LHCN-M2 (cell line): ENCODE results near the gene KIF1A. TPM values are rescaled to one million over a fixed set of nuclear protein-coding genes. Genes with fewer than 3 reads are reported as not detected.
A peak's percentile ranks its signal among the peaks of the same experiment; 100 is the strongest.
"Not testable (repeated sequence)": the region's sequence is repeated elsewhere in the genome, so short reads cannot be mapped to it uniquely, and the experiment has no call there.

Experiments
- DNase-seq: peaks from one replicate; pipeline ENCODE4 v3.0.0-alpha.2; 2012; ENCODE audit warnings: low read depth
- total RNA-seq: library from RNA; depleted of rRNA; stranded (reverse); fragments of >200 nt; gene quantifications from 2 replicates; pipeline ENCODE4 v1.2.3, GENCODE V29; 2014

KIF1A gene
- total RNA-seq, 1 experiment from 2014 or later = 0.75 TPM

GRCh38 chr2:240848900-240849680 is 29.1 kb upstream of the KIF1A start:
- DNase-seq = no peak

DNA sequence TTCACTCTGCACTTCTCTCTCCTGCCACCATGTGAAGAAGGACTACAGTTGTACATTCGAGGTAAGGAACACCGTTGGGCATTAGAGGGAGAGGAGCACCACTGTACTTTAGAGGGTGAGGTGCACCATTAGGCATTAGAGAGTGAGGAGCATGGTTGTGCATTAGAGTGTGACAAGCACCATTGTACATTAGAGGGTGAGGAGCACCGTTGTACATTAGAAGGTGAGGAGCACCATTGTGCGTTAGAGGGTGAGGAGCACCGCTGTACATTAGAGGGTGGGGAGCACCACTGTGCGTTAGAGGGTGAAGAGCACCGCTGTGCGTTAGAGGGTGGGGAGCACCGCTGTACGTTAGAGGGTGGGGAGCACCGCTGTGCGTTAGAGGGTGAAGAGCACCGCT is 27.8 kb upstream of the KIF1A start:
- no peak for DNase-seq

DNA sequence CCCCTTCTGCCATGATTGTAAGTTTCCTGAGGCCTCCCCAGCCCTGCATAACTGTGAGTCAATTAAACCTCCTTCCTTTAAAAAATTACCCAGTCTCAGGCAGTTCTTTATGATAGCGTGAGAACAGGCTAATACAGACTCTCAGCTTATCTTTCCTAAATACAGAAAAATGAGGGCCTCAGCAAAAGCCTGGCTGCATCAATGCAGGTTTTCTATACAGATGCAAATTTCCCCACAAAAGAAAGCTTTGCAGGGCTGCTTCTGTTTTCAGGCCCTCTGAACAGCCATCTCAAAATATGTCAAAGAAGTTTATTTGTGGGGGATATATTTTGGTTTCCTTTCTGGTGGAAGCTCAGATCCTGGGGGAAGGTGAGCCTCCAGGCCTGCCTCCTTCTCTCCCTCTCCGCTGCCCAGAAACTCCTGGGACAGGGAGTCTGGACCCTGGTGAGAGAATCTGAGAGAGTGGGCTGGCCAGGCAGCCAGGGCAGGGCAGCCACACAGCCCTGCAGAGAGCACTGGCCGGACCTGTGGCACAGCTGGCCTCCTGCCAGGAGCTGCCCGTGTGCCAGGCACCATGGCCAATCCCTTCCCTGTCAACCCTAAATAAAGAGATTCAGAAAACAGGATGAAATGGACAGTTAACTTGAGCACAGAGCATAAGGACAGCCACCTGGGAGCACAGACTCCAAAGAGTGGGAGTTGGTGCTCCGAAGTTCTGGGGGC is 27.0 kb upstream of the KIF1A start:
- DNase-seq = no peak

DNA sequence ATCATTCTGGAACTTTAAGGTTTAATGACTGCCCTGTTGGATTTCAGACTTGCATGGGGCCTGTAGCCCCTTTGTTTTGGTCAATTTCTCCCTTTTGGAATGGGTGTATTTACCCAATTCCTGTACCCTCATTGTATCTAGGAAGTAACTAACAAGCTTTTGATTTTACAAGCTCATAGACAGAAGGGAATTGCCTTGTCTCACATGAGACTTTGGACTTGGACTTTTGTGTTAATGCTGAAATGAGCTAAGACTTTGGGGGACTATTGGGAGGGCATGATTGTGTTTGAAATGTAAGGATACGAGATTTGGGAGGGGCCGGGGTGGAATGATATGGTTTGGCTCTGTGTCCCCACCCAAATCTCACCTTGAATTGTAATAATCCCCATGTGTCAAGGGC is 26.3 kb upstream of the KIF1A start:
- DNase-seq = not testable (repeated sequence)

DNA sequence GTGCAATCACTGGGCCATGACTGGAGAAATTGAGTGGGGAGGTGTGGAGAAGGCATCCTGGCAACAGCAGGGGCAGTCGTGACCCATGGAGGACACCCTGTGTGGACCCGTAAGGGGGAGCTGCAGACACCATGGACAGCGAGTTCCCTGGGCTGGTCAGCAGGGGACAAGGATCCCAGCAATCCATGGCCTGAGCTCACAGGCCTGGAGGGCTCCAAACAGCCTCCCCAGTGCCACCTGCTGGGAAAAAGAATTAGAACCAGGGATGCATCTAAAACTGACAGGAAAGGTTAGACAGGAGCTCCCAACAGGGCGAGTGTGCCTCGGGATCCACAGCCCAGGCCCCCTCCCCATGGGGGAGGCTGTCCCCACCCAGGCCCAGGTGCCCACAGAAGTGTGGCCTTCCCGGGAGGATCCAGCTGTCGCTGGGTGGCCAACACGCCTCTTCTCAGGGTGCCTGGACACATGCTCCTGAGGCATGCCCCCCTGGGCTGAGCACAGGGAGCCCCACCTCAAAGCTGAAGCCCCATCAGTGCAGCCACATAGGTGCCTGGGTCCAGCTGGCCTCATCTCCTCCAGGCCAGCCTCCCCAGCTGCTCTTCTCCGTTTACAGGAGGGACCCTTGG is 20.5 kb upstream of the KIF1A start:
- peak; percentile 68 for DNase-seq

GRCh38 chr2:240839152-240840143 is 19.4 kb upstream of the KIF1A start:
- no peak for DNase-seq

DNA sequence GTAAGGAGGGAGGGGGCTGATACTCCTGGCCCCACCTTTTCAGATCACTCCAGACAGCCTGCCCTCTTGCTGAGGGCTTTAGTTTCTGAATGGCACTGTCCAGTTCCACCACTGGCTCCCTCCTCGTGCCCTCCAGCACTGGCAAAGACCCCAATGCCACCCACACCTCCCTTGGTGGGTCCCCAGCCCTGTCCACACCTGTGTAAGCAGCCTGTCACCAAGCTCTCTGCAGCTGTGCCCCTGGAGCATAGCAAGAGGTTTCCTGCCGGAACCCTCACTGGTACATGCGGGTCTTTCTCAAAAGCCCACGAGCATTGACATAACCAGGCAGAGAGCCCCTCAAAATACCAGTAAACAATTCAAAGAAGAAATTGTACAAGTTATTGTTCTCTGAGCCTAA is 17.6 kb upstream of the KIF1A start:
- DNase-seq = no peak

- peak; percentile 60 for DNase-seq
Measured at GRCh38 chr2:240836781-240837467, 16.9 kb upstream of the KIF1A start.

DNA sequence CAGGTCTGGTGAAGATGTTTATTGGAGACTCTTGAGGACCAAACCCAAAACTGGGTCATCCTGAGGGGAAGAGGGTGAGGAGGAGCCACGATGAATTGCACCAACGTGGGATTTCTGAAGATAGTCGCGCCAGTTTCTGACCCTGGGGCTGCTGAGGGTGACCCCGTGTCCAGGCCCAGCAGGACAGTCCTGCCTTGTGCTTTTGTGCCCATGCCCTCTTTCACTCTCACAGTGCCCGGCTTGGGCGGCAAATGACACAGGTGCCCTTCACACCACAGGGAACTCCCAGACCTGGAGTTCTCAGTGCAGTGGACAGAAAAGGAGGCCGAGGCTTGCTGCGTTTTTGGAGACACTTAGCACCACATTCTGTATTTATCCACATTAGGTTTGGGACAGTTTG is 15.5 kb upstream of the KIF1A start:
- DNase-seq = no peak

DNA sequence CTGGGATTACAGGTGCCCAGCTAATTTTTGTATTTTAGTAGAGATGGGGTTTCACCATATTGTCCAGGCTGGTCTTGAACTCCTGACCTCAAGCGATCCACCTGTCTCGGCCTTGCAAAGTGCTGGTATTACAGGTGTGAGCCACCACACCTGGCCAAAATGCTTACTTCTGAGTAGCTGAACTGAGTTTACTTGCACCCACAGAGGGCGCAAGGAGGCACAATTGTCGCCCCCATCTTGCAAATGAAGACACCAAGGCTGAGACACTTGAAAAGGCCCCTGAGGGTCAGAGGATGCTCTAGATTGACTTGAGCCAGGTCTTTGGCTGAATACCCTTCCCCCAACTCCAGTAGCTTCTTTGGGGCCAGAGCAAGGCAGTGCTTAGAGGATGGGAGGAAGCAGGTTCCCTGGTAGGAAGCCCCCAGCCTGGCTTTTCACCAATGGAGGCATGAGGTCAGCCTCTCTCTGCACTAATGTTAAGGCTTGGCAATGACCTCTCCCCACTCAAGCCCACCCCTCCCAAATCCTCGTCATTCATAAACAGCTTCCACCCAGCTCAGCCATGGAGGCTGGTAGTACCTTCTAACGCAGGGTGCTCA is 14.5 kb upstream of the KIF1A start:
- no peak for DNase-seq

- DNase-seq = no peak
Measured at GRCh38 chr2:240833724-240834285, 13.8 kb upstream of the KIF1A start.

- no peak for DNase-seq
Measured at GRCh38 chr2:240832921-240833494, 13.0 kb upstream of the KIF1A start.

- peak; percentile 37 for DNase-seq
Measured at GRCh38 chr2:240832205-240832727, 12.2 kb upstream of the KIF1A start.

DNA sequence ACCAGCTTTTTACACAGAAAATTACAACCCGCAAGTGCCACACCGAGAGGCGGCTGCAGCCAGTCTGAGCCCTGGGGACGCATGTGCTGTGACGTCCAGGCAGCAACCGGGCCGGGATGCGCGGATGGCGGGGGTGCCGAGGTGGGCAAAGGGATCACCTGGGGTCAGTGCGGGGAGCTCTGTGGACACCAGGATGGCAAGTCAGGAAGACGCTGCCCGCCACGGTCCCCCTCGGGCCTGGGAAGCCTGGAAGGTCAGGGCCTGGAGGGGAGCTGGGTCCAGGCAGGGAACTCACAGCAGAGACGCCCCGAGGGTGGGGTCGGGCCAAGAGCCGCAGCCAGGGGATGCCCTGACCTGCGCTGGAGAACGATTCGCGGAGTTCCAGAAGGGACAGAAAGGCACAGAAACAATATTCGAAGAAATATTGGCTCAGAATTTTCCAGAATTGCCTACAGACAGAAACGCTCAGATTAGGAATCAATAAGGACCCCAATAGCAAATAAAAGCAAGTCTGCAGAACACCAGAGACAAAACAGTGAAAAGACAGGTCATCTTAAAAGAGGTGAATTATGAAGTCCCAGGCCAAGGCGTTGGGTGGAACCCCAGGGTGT is 11.7 kb upstream of the KIF1A start:
- no peak for DNase-seq

DNA sequence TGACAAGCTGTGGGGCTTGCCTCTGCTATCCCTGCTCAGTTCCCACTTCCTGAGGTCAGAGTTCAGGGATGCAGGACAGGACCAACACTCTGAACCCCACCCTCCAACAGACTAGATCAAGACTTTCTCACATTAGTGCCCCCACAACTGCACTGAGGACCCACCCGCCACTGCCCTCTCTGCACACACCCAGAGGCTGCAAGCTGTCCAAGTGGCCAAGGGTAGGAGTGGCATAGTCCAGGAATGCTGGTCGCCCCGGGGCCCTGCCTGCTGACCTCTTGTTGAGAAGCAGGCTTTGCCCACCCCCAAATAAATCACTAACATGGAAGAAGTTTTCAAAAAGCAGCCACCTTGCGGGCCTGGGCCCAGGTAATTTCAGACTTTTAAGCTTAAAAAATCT is 5.5 kb upstream of the KIF1A start:
- no peak for DNase-seq

DNA sequence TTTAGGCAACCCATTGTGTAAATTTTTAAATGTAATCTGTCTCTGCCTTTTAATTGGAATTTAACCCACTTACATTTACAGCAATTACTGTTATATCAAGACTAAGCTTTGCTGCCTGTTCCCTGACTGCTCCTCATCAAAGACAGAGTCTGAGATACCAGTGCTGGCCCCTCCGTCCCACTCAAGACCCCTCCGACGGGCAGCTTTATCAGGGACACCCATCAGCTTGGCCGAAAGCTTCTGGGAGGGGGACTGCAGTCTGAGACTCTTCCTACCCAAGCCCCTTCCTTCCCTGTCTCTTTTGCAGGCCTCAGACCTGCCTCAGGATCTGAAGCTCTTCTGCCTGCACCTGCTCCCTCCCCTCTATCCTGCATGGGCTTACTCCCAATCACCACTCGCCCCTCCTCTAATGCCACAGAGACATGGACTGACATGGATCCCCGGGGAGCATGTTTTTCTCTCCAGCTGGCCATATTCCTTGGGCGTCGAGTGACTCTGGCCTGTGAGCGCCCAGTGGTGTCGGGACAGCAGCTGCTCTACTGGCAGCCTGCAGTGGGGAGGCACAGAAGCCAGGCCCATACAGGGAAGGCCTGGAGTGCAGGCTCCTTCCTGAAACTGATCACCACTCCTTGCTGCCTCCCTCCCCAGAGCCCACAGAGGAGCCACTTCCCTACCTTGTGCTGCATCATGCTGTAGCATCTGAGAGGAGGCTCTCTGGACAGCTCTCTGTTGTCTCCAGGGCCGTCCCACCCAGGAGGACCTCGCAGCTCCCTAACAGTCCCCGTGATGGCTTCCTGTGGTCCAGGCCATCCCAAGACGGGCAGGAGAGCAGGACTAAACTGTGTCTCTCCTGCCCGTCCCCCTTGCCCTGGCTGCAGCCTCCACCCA is 3.7 kb upstream of the KIF1A start:
- DNase-seq = no peak

DNA sequence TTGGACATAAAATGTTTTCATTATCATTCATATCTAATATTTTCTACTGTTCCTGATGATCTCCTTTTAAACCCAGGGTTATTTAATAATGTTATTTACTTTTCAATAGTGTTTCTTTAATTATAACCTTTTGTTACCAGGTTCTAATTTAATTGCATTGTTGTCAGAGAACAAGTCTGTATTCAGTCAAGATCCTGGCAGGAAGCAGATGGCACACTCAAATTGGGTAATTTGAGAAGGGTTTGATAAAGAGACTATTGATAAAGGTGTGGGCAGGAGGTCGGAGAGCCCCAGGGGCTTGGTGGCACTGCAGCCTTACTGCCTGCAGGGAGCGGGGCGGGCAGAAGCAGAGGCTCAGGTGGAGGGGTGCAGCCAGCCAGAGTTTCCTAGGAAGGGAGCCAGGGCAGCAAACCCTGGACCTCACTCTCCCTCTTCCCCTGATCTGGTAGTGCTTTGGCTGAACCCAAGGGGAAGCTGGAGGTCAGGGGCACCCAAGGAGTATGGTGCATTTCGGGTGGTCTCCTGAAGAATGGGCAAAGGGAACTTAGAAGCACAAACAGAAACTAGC is 2.3 kb upstream of the KIF1A start:
- DNase-seq = no peak

- DNase-seq = no peak
Measured at GRCh38 chr2:240821429-240821778, 1.4 kb upstream of the KIF1A start.
